ENCODE data around the gene SRGAP1.
"Not testable (repeated sequence)": the region's sequence is repeated elsewhere in the genome, so short reads cannot be mapped to it uniquely, and the experiment has no call there.

The SRGAP1 gene

DNA sequence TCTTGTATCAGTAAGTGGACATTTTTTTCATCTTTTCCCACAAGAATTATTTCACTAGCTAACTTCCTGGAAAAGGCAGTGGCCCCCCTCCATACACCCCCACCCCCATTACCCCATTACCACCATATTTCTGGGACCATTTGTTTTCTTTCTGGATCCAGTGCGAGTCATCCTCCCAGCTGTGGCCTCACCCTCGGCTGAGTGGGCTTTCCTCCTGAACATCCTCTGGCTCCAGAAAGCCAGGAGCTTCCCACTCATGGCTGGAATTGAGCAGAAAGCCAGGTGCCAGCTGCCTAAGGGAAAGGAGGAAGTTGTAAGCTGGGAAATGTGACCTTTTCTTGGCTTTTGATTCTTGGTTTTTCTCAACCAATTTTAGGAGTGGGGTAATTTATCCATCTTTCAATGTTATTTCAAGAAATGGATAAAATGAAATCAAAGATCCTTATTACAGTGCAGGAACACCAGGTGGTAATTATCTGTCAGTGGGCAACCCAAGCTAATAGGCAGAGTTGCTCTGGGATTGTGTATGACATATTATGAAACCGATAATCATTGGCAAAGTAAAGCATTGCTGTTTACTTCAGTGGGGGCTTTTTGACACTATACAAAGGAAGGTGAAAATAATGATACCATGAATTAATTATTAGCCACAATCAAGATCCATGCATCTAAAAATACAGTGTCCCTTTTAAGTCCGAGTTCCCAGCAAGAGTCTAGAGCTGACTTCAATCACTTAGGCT is 253.0 kb downstream of the SRGAP1 start:
- DNase-seq, result no peak

GRCh38 chr12:64098709-64099354 is 254.3 kb downstream of the SRGAP1 start:
- DNase-seq, result no peak

DNA sequence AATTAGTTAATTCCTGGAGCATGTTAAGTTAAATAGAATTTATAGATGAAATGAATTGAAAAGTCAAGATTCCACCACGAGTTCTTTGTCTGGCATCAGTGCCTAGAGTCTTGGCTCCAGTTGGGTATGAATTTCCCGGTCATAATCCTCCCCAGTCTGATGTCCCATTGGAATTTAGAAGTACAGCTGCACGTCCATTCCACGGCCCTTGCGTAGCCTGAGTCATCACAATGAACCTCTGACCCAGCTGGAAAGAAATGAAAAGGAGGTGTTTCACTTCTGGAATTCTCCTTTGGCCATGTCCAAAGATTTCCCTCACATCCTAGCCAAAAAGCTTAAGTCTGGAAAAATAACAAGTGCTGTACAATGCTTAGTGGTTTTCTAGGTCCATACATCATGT is 254.9 kb downstream of the SRGAP1 start:
- DNase-seq, result no peak

DNA sequence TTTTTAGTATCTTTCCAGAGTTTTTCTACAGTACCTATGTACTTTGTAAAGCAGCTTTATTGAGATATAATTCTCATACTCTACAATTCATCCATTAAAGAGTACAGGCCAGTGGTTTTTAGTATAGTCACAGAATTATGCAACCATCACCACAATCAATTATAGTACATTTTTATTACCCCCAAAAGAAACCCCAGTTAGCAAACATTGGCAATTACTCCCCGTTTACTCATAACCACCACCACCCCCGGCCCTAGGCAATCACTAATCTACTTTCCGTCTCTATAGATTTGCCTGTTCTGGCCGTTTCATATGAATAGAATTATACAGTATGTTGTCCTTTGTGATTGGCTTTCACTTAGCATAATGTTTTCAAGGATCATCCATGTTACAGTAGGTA is 257.8 kb downstream of the SRGAP1 start:
- DNase-seq, result no peak

DNA sequence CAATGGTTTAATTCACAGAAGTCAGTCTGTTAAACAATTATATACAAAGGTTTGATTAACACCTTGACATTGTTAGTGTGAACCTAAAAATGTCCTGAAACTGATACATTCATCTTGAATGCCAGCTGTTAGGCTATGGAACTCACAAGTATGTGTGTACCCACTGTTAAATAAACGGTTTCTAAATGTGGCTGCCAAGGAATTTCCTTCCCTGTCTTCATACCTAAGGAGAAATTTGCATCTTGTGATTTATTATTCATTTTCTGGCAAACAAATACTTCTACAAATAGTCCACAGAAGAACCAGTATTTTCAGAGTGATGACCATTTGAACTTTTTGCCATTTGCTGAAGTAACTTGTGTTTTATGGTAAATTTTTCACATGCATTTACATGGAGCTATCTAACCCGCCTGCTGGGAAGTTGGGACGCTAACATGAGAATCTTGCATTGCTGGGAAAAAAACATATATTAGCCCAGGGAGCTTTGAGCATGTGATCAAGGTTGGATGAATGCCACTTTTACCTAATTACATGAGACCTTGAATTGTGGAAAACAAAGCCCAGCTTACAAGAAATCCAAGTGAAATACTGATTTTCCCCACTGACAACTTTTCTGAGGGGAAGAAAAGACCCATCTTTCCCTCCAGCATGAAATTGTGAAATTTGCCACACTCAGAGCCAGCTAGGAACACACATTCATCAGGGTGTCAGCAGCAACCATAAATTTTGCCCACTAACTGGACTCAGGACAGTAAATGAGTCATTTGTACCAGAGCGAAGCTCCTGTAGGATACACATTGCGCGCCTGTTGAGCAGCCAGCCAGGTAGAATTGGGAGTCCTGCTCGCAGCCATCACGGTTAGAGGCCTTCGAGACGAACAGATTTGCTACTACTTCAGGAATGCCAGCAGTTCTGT is 259.6 kb downstream of the SRGAP1 start:
- no peak for DNase-seq

DNA sequence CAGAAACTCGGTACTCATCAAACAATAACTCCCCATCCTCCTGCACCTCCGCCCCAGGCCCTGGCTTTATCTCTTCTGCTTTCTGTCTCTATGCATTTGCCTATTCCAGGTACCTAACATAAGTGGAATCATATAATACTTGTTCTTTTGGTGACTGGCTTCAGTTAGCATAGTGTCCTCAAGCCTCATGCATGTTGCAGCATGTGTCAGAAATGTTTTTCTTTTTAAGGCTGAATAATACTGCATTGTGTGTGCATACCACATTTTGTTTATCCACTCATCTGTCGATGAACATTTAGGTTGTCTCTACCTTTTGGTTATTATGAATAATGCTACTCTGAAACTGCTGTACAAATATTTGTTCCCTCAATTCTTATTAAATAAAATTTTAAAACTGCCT is 260.5 kb downstream of the SRGAP1 start:
- no peak for DNase-seq

DNA sequence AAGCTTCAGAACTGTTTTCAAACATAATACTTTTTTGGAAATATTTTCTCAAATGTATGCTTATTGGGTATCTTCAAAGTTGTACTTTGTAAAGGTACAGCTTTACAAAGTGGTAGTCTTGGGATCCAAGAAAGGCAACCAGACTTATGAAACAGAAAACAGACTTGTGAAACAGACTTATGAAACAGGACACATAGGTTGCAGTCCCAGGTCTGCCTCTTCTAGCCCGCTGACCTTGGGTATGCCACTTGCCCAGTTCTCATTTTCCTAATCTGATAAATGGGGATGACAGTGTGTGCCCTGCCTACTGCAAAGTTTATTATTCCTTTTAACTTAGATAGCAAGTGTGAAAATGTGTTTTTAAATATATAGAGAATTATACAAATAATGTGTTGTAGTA is 263.3 kb downstream of the SRGAP1 start:
- no peak for DNase-seq

DNA sequence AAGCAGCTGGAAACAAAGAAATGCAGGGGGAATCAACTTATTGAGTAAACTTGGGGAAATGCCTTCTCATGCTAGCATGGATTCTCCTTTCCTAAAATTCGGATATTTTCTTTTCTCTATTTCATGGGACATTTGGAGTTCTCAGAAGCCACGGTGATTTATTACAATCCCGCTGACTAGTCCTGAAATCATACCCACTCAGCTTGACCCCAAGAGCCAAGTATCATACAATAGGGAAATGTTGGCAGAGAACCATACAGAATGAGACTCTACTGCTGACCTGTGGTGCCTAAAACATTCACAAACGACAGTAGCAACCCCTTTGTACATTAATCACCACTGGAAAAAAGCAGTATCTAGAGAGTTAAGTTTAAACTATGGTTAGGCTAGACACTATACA is 265.2 kb downstream of the SRGAP1 start:
- no peak for DNase-seq

GRCh38 chr12:64110864-64111263 is 266.4 kb downstream of the SRGAP1 start:
- no peak for DNase-seq

DNA sequence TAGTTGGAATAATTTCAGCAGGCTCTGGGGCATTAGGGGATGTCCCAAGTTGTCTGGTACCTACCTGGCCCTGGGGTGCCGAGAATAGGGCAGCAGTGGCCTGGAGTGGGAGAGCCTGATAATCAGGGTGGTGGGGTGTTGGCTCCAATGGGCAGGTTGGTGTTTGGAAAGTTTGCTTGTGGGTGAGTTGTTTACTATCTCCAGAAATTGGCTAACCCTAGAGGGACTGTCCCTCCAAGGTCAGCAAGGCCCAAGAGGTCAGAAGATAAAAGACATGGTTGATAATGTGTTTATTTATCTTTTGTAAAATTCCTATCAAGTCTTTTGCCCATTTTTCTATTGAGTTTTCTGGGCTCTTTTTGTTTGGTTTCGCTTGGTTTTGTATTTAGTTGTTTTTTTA is 272.5 kb downstream of the SRGAP1 start:
- no peak for DNase-seq

GRCh38 chr12:64120568-64120967 is 276.1 kb downstream of the SRGAP1 start:
- DNase-seq, result no peak

GRCh38 chr12:64121086-64121485 is 276.6 kb downstream of the SRGAP1 start:
- not testable (repeated sequence) for DNase-seq

- DNase-seq, result no peak
Observed at GRCh38 chr12:64122154-64122553, 277.7 kb downstream of the SRGAP1 start.

- no peak for DNase-seq
Observed at GRCh38 chr12:64122995-64123394, 278.5 kb downstream of the SRGAP1 start.

- no peak for DNase-seq
Observed at GRCh38 chr12:64123448-64123847, 278.9 kb downstream of the SRGAP1 start.

DNA sequence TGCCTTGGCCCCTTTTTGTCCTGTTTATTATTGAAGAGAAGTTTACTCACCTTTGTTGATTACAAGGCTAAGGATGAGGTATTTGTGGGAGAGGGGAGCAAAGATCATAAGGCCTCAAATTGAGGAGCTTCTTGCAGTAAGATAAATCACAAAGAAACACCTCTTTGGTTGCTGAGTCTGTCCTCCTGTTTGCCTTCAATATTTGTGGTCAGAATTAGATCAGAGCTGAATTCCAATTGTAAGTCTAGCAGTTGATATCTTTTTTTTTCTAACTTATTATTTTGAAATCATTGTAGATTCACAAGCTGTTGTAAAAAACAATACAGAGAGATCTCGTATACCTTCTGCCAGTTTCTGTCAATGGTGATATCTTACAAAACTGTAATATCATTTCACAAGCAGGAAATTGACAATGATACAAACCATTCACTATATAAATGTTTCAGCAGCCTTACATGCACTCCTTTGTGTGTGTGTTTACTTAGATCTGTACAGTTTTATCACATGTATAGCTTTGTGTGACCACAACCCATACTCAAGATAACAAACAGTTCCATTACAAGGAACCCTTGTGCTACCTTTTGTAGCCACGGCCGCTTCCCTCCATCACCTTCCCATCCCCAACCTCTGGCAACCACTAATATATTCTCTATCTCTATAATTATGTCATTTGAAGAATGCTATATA is 280.2 kb downstream of the SRGAP1 start:
- no peak for DNase-seq

DNA sequence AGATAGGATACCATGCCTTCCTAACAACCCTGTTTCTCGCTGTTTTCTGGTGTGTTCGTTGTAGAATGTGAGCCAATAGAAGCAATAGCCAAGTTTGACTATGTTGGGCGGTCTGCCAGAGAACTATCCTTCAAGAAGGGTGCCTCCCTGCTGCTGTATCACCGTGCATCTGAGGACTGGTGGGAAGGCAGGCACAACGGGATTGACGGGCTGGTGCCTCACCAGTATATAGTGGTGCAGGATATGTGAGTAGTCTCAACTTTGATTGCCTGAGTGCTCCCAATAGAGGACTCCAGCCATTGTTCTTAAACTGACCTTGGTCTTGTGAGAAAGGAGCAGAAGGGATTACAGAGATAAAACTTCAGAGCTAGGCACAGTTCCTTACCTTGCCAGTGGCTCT is 281.4 kb downstream of the SRGAP1 start:
- no peak for DNase-seq

GRCh38 chr12:64127811-64128210 is 283.3 kb downstream of the SRGAP1 start:
- no peak for DNase-seq

DNA sequence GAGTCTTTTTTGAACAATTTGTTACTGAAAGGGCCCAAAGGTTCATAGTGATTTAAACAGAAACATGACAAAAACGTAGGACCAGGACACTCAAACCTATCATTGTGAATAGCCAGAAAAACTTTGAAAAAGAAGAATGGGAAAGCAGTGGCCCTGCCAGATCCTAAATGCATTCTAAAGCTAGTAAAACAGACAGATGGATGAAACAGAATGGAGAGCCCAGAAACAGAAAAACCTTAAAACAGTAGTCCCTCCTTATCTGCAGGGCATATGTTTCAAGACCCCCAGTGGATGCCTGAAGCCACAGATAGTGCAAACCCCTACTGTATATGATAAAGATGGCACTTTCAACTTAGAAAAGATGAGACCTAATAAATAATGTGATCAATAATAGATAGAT is 283.9 kb downstream of the SRGAP1 start:
- DNase-seq, result no peak

DNA sequence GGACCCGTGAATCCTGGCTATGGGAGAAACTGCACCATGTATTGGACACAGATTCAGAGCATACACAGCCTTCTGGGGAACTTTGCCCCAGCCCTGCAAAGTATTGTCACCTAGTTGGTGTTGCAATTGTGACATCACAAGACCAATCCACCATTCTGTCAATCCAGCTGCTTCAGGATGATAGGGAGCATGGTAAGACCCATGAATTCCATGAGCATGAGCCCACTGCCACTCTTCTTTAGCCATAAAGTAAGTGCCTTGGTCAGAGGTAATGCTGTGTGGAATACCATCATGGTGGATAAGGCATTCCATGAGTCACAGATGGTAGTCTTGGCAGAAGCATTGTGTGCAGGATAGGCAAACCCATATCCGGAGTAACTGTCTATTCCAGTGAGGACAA is 286.0 kb downstream of the SRGAP1 start:
- DNase-seq, result not testable (repeated sequence)

DNA sequence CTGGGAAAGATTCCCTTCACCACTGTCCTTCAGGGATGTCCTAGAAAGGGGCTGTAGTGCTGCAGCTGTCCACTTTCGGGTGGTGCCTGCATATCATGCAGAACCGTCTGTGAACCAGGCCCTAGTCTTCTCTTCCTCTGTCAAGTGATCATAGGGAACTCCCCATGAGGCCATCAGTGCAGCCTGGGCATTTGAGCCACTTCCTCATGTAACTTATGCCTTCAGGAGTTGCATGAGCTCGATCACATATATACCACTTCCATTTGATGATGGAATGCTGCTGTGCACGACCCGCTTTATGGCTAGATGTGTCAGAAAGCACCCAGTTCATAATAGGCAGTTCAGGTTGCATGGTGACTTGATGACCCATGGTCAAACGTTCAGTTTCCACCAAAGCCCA is 287.0 kb downstream of the SRGAP1 start:
- not testable (repeated sequence) for DNase-seq

DNA sequence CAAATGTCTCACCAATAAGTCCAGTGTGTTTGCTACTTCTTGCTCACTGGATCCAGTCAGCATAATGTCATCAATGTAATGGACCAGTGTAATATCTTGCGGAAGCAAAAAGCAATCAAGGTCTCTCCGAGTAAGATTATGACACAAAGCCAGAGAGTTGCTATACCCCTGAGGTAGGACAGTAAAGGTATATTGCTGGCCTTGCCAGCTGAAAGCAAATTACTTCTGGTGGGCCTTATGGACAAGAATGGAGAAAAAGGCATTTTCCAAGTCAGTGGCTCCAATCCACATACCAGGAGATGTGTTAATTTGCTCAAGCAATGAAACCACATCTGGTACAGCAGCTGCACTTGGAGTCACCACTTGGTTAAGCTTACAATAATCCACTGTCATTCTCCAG is 288.2 kb downstream of the SRGAP1 start:
- not testable (repeated sequence) for DNase-seq

GRCh38 chr12:64137117-64137516 is 292.6 kb downstream of the SRGAP1 start:
- DNase-seq, result no peak

Data from NCI-H1048 (cell line).